UCSD-AML1 (cell line): ENCODE data around the gene DNPEP.

Experiments
- DNase-seq: peaks from one replicate; lab custom pipeline; 2025; ENCODE audit not compliant: unreplicated experiment; lab: John Stamatoyannopoulos, UW

Gene DNPEP

GRCh38 chr2:219368690-219369191, 19.0 kb downstream of the DNPEP start:
- no peak for DNase-seq

- DNase-seq, result no peak
These were observed 25.1 kb downstream of the DNPEP start for GRCh38 chr2:219362524-219363164.

- DNase-seq, result no peak
These were observed 25.6 kb downstream of the DNPEP start for GRCh38 chr2:219362072-219362471.

- DNase-seq, result no peak
These were observed 29.3 kb downstream of the DNPEP start for GRCh38 chr2:219358170-219359075.

GRCh38 chr2:219356834-219357233, 30.9 kb downstream of the DNPEP start:
- no peak for DNase-seq

GRCh38 chr2:219354582-219354981, 33.1 kb downstream of the DNPEP start:
- no peak for DNase-seq

- no peak for DNase-seq
These were observed 34.6 kb downstream of the DNPEP start for GRCh38 chr2:219353129-219353528.

GRCh38 chr2:219352448-219353023, 35.2 kb downstream of the DNPEP start:
- DNase-seq, result peak; percentile 65

GRCh38 chr2:219350710-219351221, 36.9 kb downstream of the DNPEP start:
- DNase-seq, result no peak

GRCh38 chr2:219350215-219350614, 37.5 kb downstream of the DNPEP start:
- no peak for DNase-seq

GRCh38 chr2:219344751-219345430, 42.8 kb downstream of the DNPEP start:
- no peak for DNase-seq

- DNase-seq, result no peak
These were observed 52.3 kb downstream of the DNPEP start for GRCh38 chr2:219335373-219335786.

GRCh38 chr2:219334076-219334475, 53.6 kb downstream of the DNPEP start:
- DNase-seq, result no peak

- DNase-seq, result no peak
These were observed 55.2 kb downstream of the DNPEP start, which contains the start of gene RESP18 for GRCh38 chr2:219332542-219332941. Gene RESP18, minus strand, starts transcription at chr2:219332744.

- DNase-seq, result no peak
These were observed 56.0 kb downstream of the DNPEP start for GRCh38 chr2:219331560-219332213.

- no peak for DNase-seq
These were observed 60.0 kb downstream of the DNPEP start for GRCh38 chr2:219327719-219328118.

GRCh38 chr2:219325657-219326315, 61.9 kb downstream of the DNPEP start:
- no peak for DNase-seq

GRCh38 chr2:219325136-219325535, 62.6 kb downstream of the DNPEP start:
- DNase-seq, result no peak

- no peak for DNase-seq
These were observed 64.3 kb downstream of the DNPEP start for GRCh38 chr2:219323434-219323833.
